Suppressor macrophage treated with lipopolysaccharide for 1 hour (primary cell): ENCODE data around the gene GK.

Experiments
- DNase-seq, 3 donors: peaks; one replicate each; pipeline ENCODE4 v3.0.0-alpha.2; 2020 to 2022

Gene GK

GRCh38 chrX:30654989-30655607, 1.9 kb downstream of the GK start:
- DNase-seq = no peak

GRCh38 chrX:30655991-30656390, 2.8 kb downstream of the GK start:
- no peak for DNase-seq

- DNase-seq = peak in 2 of 3 donors; percentile 15 to 36
Measured at GRCh38 chrX:30657196-30658161, 4.3 kb downstream of the GK start.

- peak; percentile 67 to 92 (median 85) for DNase-seq
Measured at GRCh38 chrX:30659421-30659820, 6.2 kb downstream of the GK start.

GRCh38 chrX:30661228-30661627, 8.0 kb downstream of the GK start:
- DNase-seq = no peak

GRCh38 chrX:30663322-30663721, 10.1 kb downstream of the GK start:
- DNase-seq = no peak

- no peak for DNase-seq
Measured at GRCh38 chrX:30665471-30665870, 12.2 kb downstream of the GK start.

- DNase-seq = no peak
Measured at GRCh38 chrX:30666094-30666493, 12.9 kb downstream of the GK start.

- DNase-seq = no peak
Measured at GRCh38 chrX:30668581-30668980, 15.4 kb downstream of the GK start.

GRCh38 chrX:30671189-30671588, 18.0 kb downstream of the GK start:
- peak in 1 of 3 donors; percentile 44 for DNase-seq

GRCh38 chrX:30673127-30673796, 20.0 kb downstream of the GK start:
- no peak for DNase-seq

GRCh38 chrX:30673884-30674598, 20.8 kb downstream of the GK start:
- no peak for DNase-seq

- DNase-seq = no peak
Measured at GRCh38 chrX:30674799-30675198, 21.6 kb downstream of the GK start.

- no peak for DNase-seq
Measured at GRCh38 chrX:30679369-30679768, 26.1 kb downstream of the GK start.

- no peak for DNase-seq
Measured at GRCh38 chrX:30680618-30681017, 27.4 kb downstream of the GK start.

GRCh38 chrX:30688641-30689040, 35.4 kb downstream of the GK start:
- no peak for DNase-seq

GRCh38 chrX:30689116-30689515, 35.9 kb downstream of the GK start:
- DNase-seq = no peak

GRCh38 chrX:30690330-30690729, 37.1 kb downstream of the GK start:
- DNase-seq = no peak

- no peak for DNase-seq
Measured at GRCh38 chrX:30693999-30694650, 40.9 kb downstream of the GK start.

- no peak for DNase-seq
Measured at GRCh38 chrX:30702736-30703135, 49.5 kb downstream of the GK start.

- DNase-seq = no peak
Measured at GRCh38 chrX:30706216-30706775, 53.1 kb downstream of the GK start.

- DNase-seq = no peak
Measured at GRCh38 chrX:30712214-30712613, 59.0 kb downstream of the GK start.
